Right lung (tissue), 5 donors: ENCODE results near the gene BBX. TPM values are rescaled to one million over a fixed set of nuclear protein-coding genes. Genes with fewer than 3 reads are reported as not detected.
"Not testable (repeated sequence)": the region's sequence is repeated elsewhere in the genome, so short reads cannot be mapped to it uniquely, and the experiment has no call there.

Source experiments
- DNase-seq, 2 donors: peaks; one replicate each; pipeline ENCODE4 v3.0.0-alpha.2; 2013
- polyA plus RNA-seq, 5 donors: library from polyadenylated mRNA; unstranded; fragments of 120-200 nt; gene quantifications; one replicate each; pipeline versions ENCODE4 v1.2.1 to v1.2.3, GENCODE V29; 2013; ENCODE audit warnings: inconsistent platforms in 1 of 5, low replicate concordance in 1 of 5; ENCODE audit not compliant: insufficient read length in 5 of 5, insufficient read depth in 1 of 5

Gene BBX
- polyA plus RNA-seq, 5 donors = 29.6 to 59.9 (median 58.1) TPM

DNA sequence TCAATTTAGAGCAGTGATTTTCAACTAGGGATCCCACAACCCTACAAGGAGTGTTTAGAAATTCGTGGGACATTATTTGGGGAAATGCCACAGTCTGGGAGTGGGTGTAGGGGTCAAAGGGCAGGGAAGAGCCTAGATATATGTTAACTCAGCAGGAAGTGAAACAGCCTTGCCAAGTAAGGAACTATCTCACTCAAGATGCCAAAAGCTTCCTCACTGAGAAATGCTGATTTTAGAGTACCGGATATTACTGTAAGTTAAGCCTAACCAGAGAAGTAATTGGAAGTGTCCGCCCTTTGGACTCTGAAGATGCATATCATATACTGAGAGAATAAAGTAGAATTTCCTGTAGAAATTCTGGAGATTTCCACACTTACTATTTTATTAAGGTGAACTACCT lies 158.6 kb downstream of the BBX start:
- no peak for DNase-seq

DNA sequence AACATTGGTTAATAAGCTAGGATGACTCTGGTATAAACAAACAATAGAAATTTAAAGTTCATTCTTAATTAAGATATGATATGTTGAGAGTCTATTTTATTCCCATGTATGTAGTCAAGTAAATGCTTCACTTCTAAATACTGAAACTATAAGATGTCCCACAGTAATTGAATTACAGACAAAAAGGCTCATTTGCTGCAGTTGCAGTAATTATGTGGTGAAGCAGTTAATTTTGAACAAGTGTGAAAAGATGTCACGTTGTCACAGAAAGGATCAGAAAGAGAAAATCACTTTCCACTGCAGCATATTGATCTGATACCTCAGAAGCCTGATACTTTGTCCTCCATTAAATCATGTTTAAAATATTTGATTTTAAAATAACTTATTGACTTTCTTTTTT lies 159.8 kb downstream of the BBX start:
- no peak for DNase-seq

DNA sequence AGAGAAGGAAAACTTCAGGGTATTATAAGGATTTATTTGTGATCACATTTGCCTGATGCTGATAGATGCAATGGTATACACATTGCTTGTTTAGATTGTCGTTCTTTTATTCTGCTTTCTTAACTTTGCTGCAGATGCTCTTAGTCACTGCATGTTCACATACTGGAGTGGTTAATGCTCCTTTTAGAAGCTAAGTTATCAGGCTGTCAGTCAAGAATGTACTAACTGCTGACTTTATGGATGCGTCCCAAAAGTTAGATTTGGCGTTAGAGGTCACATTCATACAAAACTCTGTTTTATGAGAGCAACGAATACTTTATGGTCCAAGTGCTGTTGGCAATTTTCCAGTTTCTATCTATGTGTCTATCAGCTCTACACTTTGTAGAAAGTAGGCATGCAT lies 160.7 kb downstream of the BBX start:
- no peak for DNase-seq

GRCh38 chr3:107684431-107684925 lies 161.7 kb downstream of the BBX start:
- DNase-seq = no peak

DNA sequence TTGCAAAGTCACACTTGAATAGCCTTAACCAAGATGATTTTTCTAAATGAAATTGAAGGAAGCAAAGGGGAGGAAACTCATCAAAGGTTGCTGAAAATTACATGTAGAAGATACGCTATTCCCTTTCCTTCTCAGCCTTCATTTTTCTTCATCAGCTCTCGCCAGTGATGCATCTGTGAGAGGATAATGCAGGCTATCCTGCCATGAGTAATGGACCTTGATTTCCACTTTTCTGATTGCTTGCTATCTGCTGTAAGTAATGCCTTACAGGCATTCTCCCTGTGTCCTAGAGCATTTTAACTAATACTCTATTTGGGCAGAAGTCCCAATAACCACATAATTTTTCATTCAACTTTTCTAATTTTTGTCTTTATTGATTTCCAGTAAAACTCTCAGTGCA lies 162.6 kb downstream of the BBX start:
- no peak for DNase-seq

DNA sequence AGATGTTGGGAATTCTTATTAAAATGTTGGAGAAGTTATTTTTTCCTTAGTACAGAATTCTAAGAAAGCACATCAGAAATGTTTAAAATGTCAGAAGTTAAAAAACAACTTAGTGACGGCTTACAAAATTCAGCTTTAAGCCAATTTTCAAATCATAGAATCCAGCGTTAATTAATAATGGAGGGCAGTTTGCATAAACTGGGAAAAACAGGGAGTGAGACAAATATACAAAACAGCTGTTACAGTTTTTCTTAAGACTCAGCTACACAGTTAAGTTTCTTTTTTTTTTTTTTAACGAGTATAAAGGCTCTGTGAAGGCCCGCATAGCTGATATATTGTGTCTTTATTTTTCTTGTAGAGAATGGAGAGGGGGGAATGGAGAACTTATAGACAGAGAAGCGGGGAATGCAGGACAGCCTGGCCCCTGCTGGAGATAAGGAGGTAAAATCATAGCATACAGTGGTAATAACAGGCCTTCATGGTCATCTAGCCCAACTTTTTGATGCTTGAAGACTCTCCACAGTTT lies 164.4 kb downstream of the BBX start:
- peak in 1 of 2 donors; percentile 26 for DNase-seq

- DNase-seq = no peak
Measured at GRCh38 chr3:107689355-107689754, 166.6 kb downstream of the BBX start.

- peak in 1 of 2 donors; percentile 29 for DNase-seq
Measured at GRCh38 chr3:107690522-107691138, 167.9 kb downstream of the BBX start.

GRCh38 chr3:107691984-107692383 lies 169.2 kb downstream of the BBX start:
- not testable (repeated sequence) for DNase-seq

GRCh38 chr3:107697348-107697747 lies 174.6 kb downstream of the BBX start:
- DNase-seq = not testable (repeated sequence)

- not testable (repeated sequence) for DNase-seq
Measured at GRCh38 chr3:107697855-107698254, 175.1 kb downstream of the BBX start.

DNA sequence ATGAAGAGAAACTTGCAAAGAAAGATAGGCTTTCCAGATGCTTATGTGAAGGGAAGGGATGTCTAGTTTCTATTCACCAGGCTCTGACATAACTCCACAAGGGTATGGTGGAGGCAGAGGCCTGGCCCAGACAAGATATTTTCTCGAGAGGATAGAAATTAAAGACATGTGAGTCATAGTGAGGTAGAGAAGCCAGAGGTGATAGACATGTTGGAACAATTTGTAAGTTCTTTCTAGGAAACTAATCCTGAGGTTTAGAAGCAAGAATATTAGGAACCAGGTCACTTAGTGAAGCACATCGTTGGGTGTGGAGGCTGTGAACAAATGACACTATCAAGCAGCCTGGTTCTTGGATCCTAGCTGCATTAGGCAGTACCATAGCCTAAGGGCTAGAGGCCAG lies 176.9 kb downstream of the BBX start:
- DNase-seq = no peak

GRCh38 chr3:107701299-107701698 lies 178.5 kb downstream of the BBX start:
- DNase-seq = no peak

- no peak for DNase-seq
Measured at GRCh38 chr3:107704477-107704876, 181.7 kb downstream of the BBX start.

- DNase-seq = no peak
Measured at GRCh38 chr3:107705046-107705445, 182.3 kb downstream of the BBX start.

DNA sequence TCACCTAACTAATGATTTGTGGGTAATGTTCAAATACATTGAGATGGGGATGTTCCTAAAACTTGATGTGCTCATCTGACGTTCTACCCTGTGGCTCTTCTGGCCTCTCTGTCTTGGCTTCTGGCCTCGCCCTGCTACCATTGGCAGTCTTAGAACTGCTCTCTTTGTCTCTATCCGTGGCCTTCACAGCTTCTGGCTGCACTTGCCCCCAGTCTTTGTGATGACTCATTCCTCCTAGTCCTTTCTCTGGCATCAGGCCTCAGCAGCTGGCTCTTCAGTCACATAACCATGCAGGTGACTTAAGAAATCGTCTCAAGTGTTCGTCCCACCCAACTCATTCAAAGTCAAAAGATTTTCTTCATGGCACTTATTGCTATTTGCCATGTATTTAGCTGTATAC lies 188.1 kb downstream of the BBX start:
- no peak for DNase-seq

DNA sequence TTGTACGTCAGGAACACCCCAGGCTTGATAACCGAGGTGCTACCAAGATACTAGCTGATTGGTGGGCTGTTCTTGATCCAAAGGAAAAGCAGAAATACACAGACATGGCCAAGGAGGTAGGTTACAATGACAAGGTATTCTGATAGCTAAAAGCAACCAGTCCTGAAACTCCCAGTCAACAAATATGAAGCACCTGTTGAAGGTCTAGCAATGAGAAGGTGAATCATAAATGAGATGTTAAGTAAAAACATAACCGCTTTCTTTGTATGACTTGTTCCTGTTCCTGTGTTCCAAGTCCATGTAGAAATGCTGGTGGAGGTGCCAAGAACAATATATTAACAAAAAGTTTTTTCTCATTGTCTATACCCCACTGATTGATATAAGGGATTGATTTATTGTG lies 194.0 kb downstream of the BBX start:
- DNase-seq = no peak

GRCh38 chr3:107718547-107718946 lies 195.8 kb downstream of the BBX start:
- no peak for DNase-seq

- DNase-seq = no peak
Measured at GRCh38 chr3:107727102-107727501, 204.3 kb downstream of the BBX start.

- no peak for DNase-seq
Measured at GRCh38 chr3:107729686-107730085, 206.9 kb downstream of the BBX start.

DNA sequence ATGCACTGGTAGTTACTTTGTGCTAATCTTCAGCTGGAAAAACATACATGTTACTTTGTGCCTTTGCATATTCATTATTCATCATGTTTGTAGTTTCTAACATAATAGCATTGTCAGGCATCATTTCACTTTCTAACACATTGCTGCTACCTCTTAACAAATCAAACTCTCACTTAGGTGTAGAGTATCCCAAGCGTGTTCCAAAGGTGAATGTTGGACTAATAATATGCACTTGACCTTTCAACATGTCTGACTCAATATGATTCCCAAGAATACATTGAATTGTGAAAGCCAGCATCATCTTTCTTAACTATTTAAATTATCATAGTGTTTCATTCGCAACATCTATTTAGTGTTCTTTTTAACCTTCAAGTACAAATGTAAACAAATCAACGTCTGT lies 211.6 kb downstream of the BBX start:
- no peak for DNase-seq

DNA sequence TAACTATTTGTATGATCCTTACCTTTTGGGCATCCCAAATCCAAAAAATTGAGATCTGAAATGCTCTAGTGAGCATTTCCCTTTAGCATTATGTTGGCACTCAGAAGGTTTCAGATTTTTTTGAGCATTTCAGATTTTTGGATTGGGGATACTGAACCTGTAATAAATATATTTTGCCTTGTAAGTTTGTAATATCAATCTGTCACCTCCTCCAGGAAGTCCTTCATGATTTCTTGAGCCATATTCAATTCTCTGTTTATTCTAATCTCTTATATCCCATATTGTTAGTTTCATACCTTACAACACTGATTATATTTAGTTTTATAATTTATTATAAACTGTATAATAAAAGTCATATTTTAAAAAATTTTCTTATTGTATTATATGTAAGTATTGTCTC lies 215.2 kb downstream of the BBX start:
- DNase-seq = no peak

DNA sequence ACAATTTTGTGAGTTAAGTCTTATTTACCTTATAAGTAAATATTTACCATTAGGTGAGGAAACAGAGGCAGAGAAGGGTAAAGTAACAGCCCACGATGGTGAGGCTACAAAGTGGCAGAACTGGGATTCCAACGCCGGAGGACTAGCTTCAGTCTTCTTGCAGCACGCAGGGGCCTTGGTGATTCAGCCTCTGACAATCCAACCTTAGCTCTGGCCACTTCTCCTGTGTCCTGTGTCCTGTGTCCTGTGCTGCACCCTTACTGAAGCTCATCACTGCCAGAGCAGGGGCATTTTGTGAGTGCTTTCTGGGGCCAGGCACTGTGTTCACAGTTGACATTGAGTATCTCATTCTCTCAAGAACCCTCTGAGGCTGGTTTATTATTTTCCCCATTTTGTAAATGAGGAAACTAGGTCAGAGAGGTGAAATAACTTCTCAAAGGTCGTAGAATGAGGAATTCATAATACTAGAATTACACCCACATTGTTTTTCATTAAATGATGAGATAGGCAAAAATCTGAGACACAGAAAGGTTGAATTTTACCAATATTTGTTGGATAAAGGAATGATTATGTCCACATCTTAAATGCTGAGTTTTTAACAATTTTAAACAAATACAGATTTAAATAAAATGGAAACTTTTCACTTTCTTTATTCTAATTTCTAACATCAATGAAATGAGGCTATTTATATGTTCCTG lies 215.9 kb downstream of the BBX start:
- DNase-seq = no peak
